ENCODE results near the gene JARID2. TPM values are rescaled to one million over a fixed set of nuclear protein-coding genes. Genes with fewer than 3 reads are reported as not detected.
A peak's percentile ranks its signal among the peaks of the same experiment; 100 is the strongest.

Gene JARID2
- total and polyA plus RNA-seq, 7 donors, result 1.1 to 16.1 (median 4.9) TPM

DNA sequence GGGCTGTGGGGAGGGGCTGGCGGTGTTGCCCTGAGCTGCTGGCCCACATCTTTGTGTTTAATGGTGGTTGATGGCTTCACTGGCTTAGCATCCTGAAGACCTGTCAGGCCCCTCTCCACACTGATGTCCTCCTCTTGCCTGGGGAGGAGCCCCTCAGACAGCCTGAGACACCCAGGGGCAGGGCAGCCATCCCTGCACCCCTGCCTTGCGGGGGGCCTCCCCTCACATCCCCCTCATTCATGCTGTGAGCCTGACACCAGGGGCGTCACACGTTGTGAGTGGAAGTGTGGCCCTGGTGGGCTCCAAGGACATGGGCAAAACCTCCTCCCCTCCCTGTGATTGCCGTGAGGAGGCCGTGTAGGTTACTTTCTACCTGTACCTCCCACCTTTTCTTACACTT lies 264.3 kb downstream of the JARID2 start:
- no peaks in the 10 kb centered on the region for H3K27me3 ChIP-seq (ENCODE audit: insufficient read depth in 3 of 3, low read length in 2 of 3)
- H3K9me3 ChIP-seq, result no peaks in the 10 kb centered on the region
- peak overlapping the region; percentile 79 for H3K27ac ChIP-seq
- ATAC-seq, result no peak
- 92 to 98% (median 95%) methylated on average over 6 of the region's 6 CpGs for WGBS, 3 donors
- H3K4me3 ChIP-seq, result no peak overlapping the region
- peaks cover 53% of the 10 kb centered on the region for H3K4me1 ChIP-seq
- TF ChIP-seq CTCF (IDR thresholded peaks at IDR 0.05), result no peak
- DNase-seq, result no peak
- peaks cover 0 to 46% of the 10 kb centered on the region in 2 donors for H3K36me3 ChIP-seq (ENCODE audit: insufficient read depth in 1 of 2, low read depth in 1 of 2)
- intact Hi-C loops (cut with DNase I), result loop anchor here in 1 of 2 donors (5.0 kb wide), 1 partner anchor 112 kb away; no protein-coding TSS in a partner anchor

- H3K27me3 ChIP-seq (ENCODE audit: insufficient read depth in 3 of 3, low read length in 2 of 3), result no peaks in the 10 kb centered on the region
- WGBS, 3 donors, result 42 to 67% (median 47%) methylated on average over 16 of the region's 16 CpGs
- H3K36me3 ChIP-seq (ENCODE audit: insufficient read depth in 1 of 2, low read depth in 1 of 2), result peaks cover 0 to 46% of the 10 kb centered on the region in 2 donors
- no peak overlapping the region for H3K4me3 ChIP-seq
- peaks cover 53% of the 10 kb centered on the region for H3K4me1 ChIP-seq
- intact Hi-C loops (cut with DNase I), result loop anchor here in 1 of 2 donors (5.0 kb wide), 1 partner anchor 112 kb away; no protein-coding TSS in a partner anchor
- no peak for TF ChIP-seq CTCF (IDR thresholded peaks at IDR 0.05)
- no peaks in the 10 kb centered on the region for H3K9me3 ChIP-seq
- H3K27ac ChIP-seq, result peak overlapping the region; percentile 79
- ATAC-seq, result peak; percentile 51 to 75 (median 70)
- peak; percentile 60 to 74 for DNase-seq
Measured at GRCh38 chr6:15510536-15511247, 264.8 kb downstream of the JARID2 start.

DNA sequence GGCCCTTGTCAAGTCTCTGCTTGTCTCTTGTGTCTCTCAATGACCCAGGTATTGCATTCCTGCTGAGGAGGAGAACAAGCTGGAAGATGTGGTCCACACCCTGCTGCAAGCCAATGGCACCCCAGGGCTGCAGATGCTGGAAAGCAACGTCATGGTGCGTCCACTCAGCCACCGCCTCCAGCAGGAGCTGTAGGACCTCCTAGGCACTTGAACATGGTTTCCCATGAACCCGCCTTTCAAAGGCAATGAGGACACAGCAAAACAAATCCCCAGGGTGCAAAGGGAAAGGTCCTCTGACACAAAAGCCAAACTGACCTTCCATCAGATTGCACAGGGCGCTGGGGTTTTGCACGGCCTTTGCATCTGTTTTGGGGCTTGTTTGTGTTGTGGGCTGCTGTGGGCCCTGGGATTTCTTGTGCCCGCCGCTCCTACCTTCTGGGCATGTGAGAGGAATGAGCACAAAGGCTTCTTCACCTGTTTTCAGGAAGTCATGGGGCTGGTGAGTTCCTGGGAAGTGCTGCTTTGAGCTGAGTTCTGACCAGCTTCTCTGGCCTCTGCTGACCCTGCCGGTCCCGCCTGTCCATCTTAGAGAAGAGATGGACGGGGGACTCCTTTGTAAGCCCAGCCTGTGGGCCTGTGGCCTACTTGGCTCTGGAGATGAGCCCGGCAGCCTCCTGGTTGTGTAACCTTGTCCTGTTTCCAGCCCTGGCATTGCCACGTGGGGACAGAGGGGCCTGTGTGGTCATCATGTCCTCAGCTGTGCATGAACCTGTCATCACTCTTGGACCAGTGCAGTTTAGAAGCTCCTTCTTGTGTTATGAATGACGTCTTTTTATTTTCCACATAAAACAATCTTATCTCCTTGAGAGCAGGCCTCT lies 265.6 kb downstream of the JARID2 start:
- ATAC-seq (peak; percentile 91 to 93 (median 92)), DNase-seq (peak; percentile 82 to 95)
- no peak for TF ChIP-seq CTCF (IDR thresholded peaks at IDR 0.05)
- Histone ChIP-seq H3K4me1 (peaks cover 50% of the 10 kb centered on the region), H3K36me3 (ENCODE audit: insufficient read depth in 1 of 2, low read depth in 1 of 2) (peaks cover 0 to 46% of the 10 kb centered on the region in 2 donors), H3K27ac (peak overlapping the region; percentile 79), H3K4me3 (no peak overlapping the region), H3K9me3 (no peaks in the 10 kb centered on the region), H3K27me3 (ENCODE audit: insufficient read depth in 3 of 3, low read length in 2 of 3) (no peaks in the 10 kb centered on the region)
- WGBS, 3 donors, result 48 to 62% (median 50%) methylated on average over 14 of the region's 14 CpGs
- intact Hi-C loops (cut with DNase I), result loop anchor here in 1 of 2 donors (5.0 kb wide), 1 partner anchor 111 kb away; no protein-coding TSS in a partner anchor

DNA sequence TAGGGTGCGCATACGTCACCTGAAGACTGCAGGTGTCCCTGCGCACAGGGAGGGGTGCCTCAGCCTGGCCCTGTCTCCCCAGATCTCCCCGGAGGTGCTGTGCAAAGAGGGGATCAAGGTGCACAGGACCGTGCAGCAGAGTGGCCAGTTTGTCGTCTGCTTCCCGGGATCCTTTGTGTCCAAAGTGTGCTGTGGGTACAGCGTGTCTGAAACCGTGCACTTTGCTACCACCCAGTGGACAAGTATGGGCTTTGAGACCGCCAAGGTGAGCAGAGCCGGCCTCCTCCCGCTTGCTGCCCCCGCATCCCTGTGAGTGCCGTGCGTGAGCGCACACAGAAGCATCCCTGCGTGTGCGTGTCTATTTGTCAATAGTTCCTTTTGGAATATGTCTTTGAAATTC lies 266.3 kb downstream of the JARID2 start:
- Histone ChIP-seq H3K36me3 (ENCODE audit: insufficient read depth in 1 of 2, low read depth in 1 of 2) (peaks cover 0 to 47% of the 10 kb centered on the region in 2 donors), H3K4me3 (no peak overlapping the region), H3K4me1 (peaks cover 47% of the 10 kb centered on the region), H3K27ac (peak overlapping the region; percentile 79), H3K27me3 (ENCODE audit: insufficient read depth in 3 of 3, low read length in 2 of 3) (no peaks in the 10 kb centered on the region), H3K9me3 (no peaks in the 10 kb centered on the region)
- peak; percentile 40 for TF ChIP-seq CTCF (IDR thresholded peaks at IDR 0.05)
- intact Hi-C loops (cut with DNase I), result loop anchor here in 1 of 2 donors (5.0 kb wide), 1 partner anchor 110 kb away; no protein-coding TSS in a partner anchor
- DNase-seq (no peak), ATAC-seq (peak; percentile 28 to 54 (median 42))
- WGBS, 3 donors, result 66 to 76% (median 68%) methylated on average over 18 of the region's 18 CpGs
